ENCODE results near the gene NCOA7.
"Not testable (repeated sequence)": the region's sequence is repeated elsewhere in the genome, so short reads cannot be mapped to it uniquely, and the experiment has no call there.

Gene NCOA7

DNA sequence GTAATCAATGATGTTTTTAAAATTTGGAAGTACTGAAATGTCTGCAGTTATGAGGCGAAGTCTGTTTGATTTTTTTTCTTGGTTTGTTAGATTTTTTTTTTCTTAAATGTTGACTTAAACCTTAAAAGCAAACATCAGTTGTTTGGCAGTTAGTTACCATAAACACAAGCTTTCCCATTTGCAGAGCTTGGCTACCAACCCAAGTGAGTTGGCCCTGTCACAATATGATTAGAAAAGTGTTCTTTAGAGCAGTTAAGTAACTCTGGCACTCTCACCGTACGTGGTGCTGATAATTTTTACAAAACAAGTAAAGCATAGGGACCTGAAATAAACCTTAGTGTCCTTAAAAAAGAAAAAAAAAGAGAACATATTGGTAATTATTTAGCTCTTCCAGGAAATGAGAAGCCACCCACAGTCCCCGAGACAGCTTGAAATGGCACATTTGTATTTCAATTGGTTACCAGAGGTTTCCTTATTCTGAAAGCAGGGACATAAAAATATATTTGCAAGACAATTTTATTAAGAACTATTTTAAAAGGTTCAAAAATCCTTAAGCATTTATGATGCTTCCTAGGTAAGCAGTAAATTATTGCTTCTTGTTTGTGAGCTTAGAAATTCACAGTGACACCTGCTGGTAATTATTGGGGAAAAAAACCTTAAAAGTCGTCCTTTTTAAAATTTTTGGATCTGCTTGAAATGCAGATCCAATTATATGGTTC is 37.4 kb upstream of the NCOA7 start:
- DNase-seq (ENCODE audit: low read depth in 2 of 2): no peak

DNA sequence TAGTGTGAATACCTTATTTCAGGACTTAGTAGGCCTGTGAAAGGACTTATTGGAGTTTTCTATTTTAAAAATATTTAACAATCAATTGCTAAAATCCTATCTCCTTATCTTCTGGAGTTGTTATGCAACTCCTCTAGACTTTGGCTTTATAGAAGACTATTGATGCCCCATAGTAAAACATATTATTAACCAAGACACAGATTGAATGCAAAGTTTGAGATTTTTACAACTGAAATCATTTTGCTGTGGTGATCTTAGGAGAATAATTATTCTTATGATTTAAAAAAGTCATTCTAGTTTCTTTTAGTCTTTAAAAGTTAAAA is 36.9 kb upstream of the NCOA7 start:
- no peak for DNase-seq (ENCODE audit: low read depth in 2 of 2)

DNA sequence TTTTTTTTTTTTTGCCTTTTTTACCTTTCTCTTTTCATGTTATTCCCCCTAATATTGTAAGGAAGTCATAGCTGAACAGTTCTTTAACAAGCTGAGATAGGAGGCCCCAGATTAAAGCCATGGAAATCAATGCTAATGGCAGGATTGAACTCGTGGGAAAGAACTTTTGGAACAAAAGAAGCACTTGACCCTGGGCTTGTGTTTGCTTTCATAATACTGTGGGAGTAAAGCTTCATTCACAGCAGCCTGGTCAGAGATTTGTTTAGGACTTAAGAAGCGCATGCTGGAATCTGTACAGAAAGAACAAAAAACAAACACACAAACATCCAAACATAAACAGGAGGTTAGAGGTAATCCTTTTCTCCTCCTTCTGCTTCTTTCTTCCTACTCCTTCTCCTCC is 36.2 kb upstream of the NCOA7 start:
- DNase-seq (ENCODE audit: low read depth in 2 of 2): no peak

DNA sequence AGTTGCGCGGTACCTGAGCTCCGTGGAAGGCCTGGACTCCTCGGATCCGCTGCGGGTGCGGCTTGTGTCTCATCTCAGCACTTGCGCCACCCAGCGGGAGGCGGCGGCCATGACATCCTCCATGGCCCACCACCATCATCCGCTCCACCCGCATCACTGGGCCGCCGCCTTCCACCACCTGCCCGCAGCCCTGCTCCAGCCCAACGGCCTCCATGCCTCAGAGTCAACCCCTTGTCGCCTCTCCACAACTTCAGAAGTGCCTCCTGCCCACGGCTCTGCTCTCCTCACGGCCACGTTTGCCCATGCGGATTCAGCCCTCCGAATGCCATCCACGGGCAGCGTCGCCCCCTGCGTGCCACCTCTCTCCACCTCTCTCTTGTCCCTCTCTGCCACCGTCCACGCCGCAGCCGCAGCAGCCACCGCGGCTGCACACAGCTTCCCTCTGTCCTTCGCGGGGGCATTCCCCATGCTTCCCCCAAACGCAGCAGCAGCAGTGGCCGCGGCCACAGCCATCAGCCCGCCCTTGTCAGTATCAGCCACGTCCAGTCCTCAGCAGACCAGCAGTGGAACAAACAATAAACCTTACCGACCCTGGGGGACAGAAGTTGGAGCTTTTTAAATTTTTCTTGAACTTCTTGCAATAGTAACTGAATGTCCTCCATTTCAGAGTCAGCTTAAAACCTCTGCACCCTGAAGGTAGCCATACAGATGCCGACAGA is 31.4 kb upstream of the NCOA7 start:
- no peak for DNase-seq (ENCODE audit: low read depth in 2 of 2)

DNA sequence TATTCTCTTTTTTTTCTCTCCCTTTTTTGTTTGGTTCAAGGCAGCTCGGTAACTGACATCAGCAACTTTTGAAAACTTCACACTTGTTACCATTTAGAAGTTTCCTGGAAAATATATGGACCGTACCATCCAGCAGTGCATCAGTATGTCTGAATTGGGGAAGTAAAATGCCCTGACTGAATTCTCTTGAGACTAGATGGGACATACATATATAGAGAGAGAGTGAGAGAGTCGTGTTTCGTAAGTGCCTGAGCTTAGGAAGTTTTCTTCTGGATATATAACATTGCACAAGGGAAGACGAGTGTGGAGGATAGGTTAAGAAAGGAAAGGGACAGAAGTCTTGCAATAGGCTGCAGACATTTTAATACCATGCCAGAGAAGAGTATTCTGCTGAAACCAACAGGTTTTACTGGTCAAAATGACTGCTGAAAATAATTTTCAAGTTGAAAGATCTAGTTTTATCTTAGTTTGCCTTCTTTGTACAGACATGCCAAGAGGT is 30.8 kb upstream of the NCOA7 start:
- no peak for DNase-seq (ENCODE audit: low read depth in 2 of 2)

DNA sequence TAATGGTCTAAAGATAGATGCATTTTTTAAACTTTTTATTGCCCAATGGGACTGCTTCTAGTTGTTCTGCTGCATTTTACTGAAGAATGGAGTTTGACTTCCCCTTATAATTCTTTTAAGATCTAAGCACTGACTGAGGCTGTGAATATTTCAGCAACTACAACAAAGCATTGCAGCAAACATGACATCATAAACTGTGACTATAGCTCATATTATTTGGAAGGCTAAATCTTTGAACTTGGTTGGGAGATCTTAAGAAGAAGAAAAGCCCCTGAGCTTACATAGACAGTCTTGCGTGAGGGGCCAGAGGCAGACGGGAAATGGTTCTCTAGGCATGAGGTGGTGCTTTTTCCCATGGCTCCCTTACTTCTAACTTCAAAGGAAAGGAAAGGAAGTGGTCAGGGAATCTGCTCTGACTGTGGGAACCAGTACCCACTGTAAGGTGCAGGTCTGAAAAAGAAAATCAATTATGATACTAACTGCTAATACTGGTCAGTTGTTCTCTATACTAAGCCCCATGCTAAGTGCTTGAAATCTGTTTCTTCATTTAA is 26.6 kb upstream of the NCOA7 start:
- DNase-seq (ENCODE audit: low read depth in 2 of 2): no peak

DNA sequence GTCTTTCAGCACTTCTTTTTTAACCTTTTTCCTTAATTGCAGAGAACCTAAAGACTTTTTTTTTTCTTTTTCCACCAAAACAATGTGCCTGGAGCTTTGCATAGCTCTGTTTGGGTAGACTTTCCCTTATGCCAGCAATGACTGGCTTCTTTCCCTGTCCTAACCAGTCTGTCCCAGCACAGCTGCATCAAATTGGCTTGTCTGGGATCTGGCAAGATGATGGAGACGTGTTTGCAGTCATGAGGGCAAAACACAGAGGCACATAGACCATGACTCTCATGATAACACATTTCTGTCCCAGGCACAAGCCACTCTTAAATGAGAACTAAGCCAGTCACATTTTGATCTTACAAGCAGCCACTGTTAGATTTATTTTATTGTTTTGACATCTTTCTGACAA is 24.8 kb upstream of the NCOA7 start:
- no peak for DNase-seq (ENCODE audit: low read depth in 2 of 2)

DNA sequence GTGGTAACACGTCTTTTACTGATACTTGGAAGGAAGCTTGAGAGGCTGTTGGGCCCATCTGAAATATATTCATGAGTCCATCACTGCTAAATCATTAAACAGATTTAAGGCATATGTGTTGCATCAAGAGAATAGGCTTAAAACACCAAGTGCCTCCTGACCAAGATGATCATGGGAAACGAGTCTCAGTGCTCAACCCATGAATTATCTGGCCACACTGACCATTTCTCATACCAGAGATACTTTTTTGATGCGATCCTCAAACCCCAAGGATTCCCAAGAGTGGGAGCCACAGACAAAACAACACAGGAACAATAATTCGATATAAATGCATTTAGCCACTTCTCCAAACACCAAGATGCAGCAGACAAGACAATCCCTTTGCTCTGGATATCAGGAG is 24.1 kb upstream of the NCOA7 start:
- no peak for DNase-seq (ENCODE audit: low read depth in 2 of 2)

DNA sequence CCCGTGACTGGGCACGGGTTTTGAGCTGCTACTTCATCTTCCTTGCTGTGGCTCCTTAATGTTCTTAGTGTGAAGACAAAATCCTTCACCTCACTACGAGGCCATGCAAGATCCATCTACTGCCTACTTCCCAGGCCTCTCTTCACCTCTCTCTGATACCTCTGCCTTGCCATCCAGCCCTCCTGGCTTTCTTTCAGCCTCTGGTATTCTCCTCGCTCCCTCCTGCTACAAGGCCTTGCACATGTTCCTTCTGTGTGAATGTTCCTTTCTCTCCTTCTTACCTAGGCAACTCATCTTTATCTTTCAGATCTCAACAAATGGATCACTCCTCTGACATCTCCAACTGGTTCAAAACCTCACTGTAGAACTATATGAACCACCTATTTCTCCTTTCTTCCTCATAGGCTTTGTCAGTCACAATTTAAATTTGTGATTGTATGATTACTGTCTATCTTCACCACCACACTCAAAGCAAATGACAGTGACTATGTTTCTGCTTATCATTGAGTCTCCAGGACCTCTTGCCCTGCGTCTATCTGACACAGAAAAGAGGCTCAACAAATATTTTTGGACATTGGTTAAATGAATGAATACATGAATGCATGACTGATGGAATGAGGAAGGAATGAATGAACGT is 21.5 kb upstream of the NCOA7 start:
- DNase-seq (ENCODE audit: low read depth in 2 of 2): no peak

DNA sequence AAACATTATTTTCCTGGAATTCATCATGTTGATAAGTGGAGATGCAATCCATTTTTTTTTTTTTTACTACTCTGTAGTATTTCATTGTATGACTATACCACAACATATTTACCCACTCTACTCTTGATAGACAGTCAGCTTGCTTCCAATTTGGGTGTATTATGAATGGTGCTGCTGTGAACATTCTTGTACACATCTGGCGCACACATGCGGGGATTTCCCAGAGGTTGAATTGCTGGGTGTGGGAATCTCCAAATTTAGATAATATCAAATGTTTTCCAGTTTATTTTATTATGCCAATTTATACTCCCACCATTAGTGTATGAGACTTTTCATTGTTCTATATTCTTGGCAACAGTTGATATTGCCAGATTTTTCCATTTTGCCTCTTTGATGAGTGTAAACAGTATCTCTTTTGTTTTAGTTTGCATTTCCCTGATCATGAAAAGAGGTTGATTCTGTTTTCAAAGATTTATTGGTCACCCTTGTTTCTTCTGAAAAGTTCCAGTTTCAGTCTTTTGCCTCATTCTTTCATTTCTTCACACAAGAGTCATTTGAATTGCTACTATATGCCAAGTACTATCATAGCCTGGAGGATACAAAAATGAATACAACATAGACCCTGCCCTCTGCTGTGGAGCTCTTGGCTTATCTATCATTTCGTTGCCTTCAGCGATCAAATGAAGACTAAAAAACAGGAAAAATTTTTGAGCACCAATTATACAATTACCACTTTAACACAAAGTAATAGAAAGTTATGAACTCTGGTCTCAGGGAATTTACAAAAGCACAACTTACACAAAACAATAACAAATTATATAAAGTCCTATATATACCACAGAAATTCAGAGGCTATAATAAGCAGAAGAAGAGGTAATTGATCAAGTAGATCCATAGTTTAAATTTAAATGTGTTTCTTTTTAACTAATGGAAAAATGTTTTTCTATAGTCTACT is 17.1 kb upstream of the NCOA7 start:
- DNase-seq (ENCODE audit: low read depth in 2 of 2): no peak

DNA sequence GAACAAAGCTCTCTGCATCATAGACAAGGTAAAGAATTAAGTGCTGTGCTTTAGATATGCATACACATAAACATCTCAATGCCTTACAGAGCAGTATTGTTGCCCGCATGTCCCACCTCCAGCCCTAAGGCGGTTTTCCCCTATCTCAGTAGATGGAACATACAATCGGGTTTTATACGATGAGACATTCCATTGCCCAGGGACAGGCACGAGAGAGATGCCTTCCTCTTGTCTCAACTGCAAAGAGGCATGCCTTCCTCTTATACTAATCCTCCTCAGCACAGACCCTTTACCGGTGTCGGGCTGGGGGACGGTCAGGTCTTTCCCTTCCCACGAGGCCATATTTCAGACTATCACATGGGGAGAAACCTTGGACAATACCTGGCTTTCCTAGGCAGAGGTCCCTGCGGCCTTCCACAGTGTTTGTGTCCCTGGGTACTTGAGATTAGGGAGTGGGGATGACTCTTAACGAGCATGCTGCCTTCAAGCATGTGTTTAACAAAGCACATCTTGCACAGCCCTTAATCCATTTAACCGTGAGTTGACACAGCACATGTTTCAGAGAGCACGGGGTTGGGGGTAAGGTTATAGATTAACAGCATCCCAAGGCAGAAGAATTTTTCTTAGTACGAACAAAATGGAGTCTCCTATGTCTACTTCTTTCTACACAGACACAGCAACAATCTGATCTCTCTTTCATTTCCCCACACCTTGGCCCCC is 14.5 kb upstream of the NCOA7 start:
- DNase-seq (ENCODE audit: low read depth in 2 of 2): not testable (repeated sequence)

DNA sequence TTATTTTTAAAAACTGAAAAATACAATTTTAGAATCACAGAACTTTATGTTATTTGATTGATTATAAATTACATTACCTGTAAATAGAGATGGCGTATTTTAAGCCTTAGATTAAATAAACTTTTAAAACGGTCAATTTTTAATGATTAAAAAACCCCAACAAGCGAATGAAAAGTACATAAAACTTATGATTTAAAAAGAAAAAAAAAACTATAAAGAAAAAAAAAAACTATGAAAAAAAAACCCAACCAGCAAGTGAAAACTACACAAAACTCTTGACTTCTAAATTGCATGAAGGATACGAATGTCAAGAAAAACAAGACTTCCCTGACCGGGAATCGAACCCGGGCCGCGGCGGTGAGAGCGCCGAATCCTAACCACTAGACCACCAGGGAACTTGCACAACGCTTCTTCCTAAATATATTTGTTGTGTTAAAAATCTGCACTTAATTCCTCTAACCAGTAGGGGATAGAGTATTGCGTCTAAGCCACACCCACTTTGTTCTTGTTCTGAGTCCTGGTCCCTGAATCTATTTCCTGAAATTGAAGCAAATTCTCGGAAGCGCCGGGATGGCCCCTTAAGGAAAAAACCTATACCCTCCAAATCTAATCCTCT is 10.7 kb upstream of the NCOA7 start:
- peak; percentile 73 to 90 for DNase-seq (ENCODE audit: low read depth in 2 of 2)

DNA sequence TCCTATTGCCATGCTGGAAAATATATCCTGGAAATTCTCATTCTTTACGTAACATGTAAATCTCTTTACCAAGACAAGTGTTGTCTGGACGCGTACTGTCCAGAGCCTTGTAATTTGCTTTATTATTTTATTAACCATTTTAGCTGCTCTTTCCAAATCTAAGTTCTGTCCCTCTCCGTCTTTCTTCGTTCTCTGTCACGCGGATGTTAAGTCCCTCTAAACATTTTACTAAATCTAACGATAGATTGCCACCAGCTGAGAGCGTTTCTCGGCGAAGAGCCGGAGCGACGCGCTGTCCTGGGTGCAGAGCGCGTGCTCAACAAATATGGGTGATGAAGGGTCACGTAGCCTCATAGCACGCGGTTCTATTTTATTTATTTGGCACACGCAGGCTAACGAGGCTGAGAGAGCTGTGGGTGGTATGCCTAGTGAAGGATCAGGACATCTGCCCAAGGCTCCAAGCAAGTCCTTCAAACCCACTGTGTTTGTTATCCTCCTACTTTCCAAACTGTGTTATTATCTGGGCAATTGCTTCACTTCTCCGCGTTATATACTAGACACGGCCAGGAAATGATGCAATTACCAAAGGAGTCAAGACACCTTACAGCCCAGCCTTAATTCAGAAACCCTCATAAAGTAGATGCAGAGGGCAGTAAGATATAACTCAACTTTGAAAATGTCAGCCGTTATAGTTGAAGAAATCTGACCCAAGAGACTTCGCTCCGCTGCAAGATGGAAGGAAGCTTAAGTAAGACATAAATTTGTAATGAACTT is 10.0 kb upstream of the NCOA7 start:
- peak in 1 of 2 donors; percentile 42 for DNase-seq (ENCODE audit: low read depth in 2 of 2)

DNA sequence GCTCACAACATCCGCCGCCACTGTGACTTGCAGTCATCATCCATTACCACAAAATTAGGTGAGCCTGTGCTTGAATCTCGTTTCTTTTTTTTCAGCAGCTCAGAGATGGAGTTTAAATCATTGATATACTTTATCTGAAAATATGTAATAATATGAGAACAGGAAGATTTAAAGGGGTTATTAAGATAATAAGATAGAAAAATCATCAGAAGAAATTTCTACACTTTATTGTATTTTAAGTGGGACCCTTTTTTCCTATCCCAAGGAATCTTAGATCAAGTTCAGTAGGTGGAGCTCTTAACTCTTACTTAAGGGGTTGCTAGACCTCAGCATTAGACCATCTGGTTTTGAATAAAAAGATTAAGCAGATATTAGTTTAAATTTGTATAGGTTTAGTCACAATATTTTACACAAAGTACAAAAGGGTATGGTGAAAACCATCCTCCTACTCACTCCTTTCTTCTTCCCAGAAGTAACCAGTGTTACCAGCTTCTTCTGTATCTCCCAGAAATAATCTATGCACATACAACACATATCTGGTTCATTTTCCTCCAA is 9.4 kb upstream of the NCOA7 start:
- peak in 1 of 2 donors; percentile 32 for DNase-seq (ENCODE audit: low read depth in 2 of 2)

DNA sequence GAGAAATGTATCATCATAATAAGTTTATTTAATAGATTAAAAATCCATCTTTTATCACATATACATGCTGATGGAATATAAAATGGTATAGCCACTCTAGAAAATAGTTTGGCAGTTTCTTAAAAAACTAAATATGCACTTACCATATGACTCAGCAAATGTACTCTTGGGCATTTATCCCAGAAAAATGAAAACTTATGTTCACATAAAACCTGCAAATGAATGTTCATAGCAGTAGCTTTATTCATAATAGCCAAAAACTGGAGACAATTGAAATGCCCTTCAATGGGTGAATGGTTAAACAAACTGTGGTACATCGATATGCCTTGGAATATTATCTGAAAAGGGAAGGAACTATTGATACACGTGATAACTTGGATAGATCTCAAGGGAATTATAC is 6.4 kb upstream of the NCOA7 start:
- DNase-seq (ENCODE audit: low read depth in 2 of 2): no peak

DNA sequence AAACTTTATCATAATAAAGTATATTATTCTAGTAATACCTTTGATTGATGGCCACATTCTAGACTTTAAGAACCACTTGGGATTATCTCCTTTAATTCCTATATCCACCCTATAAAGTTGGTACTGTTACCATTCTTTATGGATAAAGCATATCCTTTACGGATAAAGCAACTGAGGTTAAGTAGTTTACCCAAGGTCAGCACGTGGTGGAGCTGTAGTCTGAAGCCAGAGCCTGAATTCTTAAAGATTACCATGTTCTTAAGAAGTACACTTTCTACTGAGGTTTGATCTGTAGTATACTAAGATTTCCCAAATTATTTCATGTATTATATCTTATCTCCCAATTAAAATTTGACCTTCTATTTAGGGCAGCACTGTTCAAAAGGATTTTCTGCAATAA is 3.0 kb upstream of the NCOA7 start:
- no peak for DNase-seq (ENCODE audit: low read depth in 2 of 2)

DNA sequence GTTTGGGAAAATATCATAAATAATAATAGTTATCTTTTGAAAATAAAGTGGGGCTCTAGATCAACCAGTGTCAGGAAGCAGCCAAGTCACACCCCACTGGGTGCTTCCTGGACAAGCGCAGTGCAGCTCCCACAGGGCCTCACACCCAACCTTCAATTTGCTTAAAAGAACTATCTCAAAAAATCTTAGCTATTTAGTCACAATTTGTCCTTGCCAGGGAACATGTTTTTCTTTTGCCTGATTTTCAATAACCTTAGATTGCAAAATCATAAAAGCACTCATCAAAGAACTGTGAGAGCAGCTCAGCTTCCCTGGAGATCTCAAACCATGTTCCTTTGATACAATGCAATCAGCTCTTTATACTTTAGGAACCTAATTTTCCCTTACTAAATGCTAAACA is 1.6 kb upstream of the NCOA7 start:
- no peak for DNase-seq (ENCODE audit: low read depth in 2 of 2)

DNA sequence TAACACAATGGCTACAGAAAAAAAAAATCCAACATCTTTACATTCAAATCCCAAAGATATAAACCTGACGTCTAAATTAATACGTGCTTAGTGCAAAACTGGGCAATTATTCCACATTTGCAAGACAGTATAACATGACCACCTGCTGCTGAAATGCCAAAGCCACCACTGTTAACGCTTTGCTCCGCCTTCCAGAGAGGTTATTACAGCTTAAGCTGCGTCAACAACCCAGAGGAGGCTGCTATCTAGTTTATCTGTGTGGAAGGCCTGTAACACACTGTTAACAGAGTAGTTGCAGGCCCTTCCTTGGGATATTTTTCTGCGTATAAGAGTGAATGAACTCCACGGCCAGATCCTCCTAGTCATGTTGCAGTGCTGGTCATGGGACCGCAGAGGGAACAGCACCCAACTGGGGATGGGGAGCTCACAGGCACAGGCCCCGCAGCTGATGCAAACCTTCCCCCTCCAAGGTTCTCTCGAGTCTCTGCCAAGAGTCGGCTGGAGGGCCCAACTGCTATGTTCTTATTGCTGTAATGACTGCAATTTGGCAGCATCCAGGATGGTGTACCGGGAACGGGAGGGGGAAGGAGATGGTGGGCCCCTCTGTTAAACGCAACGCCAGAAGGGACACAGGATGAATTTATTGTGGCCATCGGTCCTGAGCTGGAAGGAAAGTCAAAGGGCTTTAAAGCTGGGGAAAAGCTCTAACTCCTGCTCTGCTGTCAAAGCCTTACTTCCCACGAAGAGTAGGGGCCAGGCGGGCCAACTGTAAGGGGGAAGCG is 993 bp upstream of the NCOA7 start:
- peak; percentile 23 to 33 for DNase-seq (ENCODE audit: low read depth in 2 of 2)

Measured in stimulated activated CD4-positive, alpha-beta T cell treated with anti-CD3 and anti-CD28 coated beads, Interleukin-4, amount 100 ng/mL, for 48 hours (primary cell).